HG02588 (cell line): ENCODE data around the gene RAD51.

Experiments
- ATAC-seq: cut with Tn5 transposase; IDR thresholded peaks from one replicate; pipeline ENCODE4 v1.9.1; 2021; ENCODE audit warnings: mild to moderate bottlenecking, moderate library complexity; ENCODE audit not compliant: unreplicated experiment

RAD51 gene

GRCh38 chr15:40756938-40757337 is 62.0 kb downstream of the RAD51 start:
- no peak for ATAC-seq

- ATAC-seq: no peak
Measured at GRCh38 chr15:40759961-40760360, 65.0 kb downstream of the RAD51 start.

GRCh38 chr15:40762919-40763800 is 68.2 kb downstream of the RAD51 start:
- peak; percentile 4 for ATAC-seq

GRCh38 chr15:40763801-40764628 is 69.0 kb downstream of the RAD51 start, which contains the start of gene GCHFR:
Gene GCHFR, plus strand, starts transcription at chr15:40764068. Its CDS starts 113 bp downstream, at chr15:40764181.
- peak; percentile 53 for ATAC-seq

- no peak for ATAC-seq
Measured at GRCh38 chr15:40764629-40765103, 69.7 kb downstream of the RAD51 start.

GRCh38 chr15:40766194-40766815 is 71.3 kb downstream of the RAD51 start:
- ATAC-seq: no peak

GRCh38 chr15:40766906-40767837 is 72.2 kb downstream of the RAD51 start:
- no peak for ATAC-seq

- no peak for ATAC-seq
Measured at GRCh38 chr15:40767838-40768500, 73.0 kb downstream of the RAD51 start.

- no peak for ATAC-seq
Measured at GRCh38 chr15:40768521-40769273, 73.7 kb downstream of the RAD51 start.

- no peak for ATAC-seq
Measured at GRCh38 chr15:40769274-40770146, 74.5 kb downstream of the RAD51 start, which contains the start of gene C15orf62. Gene C15orf62, plus strand, starts transcription at chr15:40769980. Its CDS starts 516 bp downstream, at chr15:40770496.

- no peak for ATAC-seq
Measured at GRCh38 chr15:40770147-40770721, 75.3 kb downstream of the RAD51 start.

GRCh38 chr15:40771242-40771641 is 76.3 kb downstream of the RAD51 start:
- ATAC-seq: no peak

GRCh38 chr15:40772014-40772413 is 77.0 kb downstream of the RAD51 start:
- no peak for ATAC-seq

GRCh38 chr15:40773496-40773895 is 78.5 kb downstream of the RAD51 start:
- ATAC-seq: no peak

- ATAC-seq: no peak
Measured at GRCh38 chr15:40773902-40774301, 78.9 kb downstream of the RAD51 start.

- no peak for ATAC-seq
Measured at GRCh38 chr15:40775007-40775406, 80.0 kb downstream of the RAD51 start.
